AG04449 (cell line): Measurements from ENCODE around the gene NFIX.

ENCODE experiments used
- CTCF ChIA-PET: fragments of 350-600 bp; formaldehyde crosslinking; extraction: SDS; loops from one replicate; lab custom pipeline; 2021; ENCODE audit warnings: antibody characterized with exemption; lab: Yijun Ruan, JAX
- POLR2A ChIA-PET: fragments of 400-600, 350-600 bp; formaldehyde crosslinking; extraction: SDS; loops from one replicate; lab custom pipeline; 2020; ENCODE audit warnings: antibody characterized with exemption, inconsistent platforms; lab: Yijun Ruan, JAX
- DNase-seq: peaks from one replicate; pipeline ENCODE4 v3.0.0-alpha.2; 2010; ENCODE audit warnings: low read depth, low spot score
- H3K4me3 ChIP-seq: 2 replicates; pipeline ENCODE4 v1.5.1; 2011; ENCODE audit warnings: low read depth, mild to moderate bottlenecking, control low read depth, low read length
- CTCF ChIP-seq: IDR thresholded peaks from one replicate; pipeline ENCODE4 v1.5.1; 2011; ENCODE audit warnings: mild to moderate bottlenecking, moderate library complexity, low read length, control low read depth, inconsistent platforms; ENCODE audit not compliant: insufficient read depth; ENCODE audit errors: missing control alignments

The NFIX gene

DNA sequence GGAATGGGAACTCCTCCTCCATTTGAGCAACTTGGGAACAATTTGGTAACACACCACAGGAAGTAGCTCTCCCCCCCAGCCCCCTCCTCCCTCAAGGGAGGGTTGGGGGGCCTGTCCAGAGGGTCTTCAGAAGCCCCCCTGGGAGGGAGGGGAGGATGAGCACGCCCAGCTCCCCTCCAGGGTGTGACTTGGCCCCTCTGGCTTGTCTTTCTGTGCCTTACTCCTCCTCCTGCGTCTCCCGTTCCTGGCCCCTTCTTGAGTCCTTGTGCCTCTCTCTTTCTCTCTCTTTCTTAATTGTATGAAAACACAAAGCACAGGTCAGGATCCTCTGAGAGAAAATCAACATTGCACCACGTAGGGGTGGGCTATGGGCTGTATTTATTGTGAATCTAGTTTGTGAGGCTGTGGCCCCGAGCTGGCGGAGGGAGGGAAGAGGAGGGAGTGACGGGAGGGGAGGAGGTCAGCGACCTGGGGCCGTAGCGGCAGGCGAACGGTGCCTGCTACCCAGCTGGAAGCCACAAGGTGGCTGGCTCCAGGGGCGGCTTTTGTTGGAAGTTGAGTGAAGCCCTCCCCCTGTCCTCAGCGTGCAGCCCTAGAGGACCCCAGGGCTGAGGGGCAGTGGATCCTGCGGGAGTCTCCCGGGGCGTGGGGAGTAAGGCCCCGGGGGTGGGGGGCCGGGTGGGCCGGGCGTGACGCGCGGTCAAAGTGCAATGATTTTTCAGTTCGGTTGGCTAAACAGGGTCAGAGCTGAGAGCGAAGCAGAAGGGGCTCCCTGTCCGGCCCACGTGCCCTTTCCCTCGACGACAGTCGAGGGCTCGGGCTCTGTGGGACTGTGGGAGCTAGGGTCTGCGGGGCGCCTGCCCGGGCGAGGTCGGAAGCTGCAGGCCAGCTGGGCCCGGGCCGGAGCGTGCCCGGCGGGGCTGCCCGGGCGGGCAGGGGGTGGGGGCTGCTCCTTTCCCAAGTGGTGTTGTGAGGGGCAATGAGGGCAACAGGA is 101.0 kb downstream of the NFIX start:
- no peak for DNase-seq
- POLR2A ChIA-PET: no interaction called here
- CTCF ChIA-PET: interaction anchor here (1.0 to 30.9 kb wide), 9 partner anchors 8 to 168 kb away, joined by 3 to 573 read pairs (median 36); partner anchors contain the start of gene DAND5
- no peak for TF ChIP-seq CTCF
- no peak overlapping the region for H3K4me3 ChIP-seq

DNA sequence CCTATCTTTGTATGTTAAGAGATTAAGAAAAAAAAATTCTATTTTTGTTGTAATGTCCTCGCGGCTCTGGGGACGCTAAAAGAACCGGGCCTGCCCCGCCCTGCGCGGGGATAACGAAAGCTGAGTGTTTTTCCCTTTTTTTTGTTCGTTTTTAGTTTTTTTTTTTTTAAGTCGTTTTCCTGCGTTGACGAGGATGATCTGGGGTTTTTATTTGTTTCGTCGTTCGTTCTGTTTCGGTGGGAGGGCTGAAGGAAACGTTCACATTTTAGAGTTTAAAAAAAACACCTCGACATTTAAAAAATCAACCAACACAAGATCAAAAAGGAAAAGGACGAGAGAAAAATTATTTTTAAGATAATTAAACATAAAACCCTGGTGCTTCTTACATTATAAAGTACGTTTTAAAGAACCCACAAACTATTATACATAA is 101.8 kb downstream of the NFIX start:
- DNase-seq: no peak

DNA sequence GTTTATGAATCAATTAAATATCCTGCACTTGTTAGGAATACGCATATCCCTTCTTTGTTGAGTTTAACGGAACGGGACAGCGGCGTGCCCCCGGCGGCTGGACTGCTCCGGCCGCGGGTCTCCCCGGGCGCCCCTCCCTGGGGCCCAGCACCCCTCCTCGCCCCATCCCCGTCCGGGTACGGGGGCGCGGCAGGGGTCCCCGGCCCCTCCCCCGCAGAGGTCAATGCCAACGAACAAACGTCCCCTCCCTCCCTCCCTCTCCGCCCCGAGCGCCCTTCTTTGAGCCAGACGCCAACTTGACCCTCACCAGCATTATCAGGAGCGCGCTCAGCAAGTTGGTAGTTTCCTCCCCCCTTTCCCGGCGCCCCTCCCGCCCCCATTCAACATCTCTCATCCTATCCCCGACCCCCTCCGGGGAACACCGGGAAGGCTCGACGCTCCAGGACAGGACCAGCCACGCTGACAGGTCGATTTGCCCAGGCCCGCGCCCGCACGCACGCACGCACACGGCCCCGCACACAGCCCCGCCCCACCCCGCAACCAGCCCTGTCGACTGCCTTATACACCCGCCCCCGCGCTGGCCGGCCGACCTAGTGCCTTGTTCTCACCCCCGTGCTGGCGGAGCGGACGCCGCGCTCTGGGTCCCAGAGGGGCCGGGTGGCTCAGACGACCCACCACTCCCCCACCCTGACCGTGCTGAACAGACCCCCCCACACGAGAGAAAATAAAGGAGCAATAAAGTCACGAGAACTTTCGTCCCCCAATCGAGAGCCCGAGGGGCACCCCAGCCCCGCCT is 102.4 kb downstream of the NFIX start:
- CTCF ChIA-PET: interaction anchor here (1.0 to 30.9 kb wide), 4 partner anchors 8 to 130 kb away, joined by 3 to 573 read pairs (median 352); partner anchors contain the start of gene DAND5
- POLR2A ChIA-PET: no interaction called here

More for the DNA sequence above, 101.8 kb downstream of the NFIX start:
- ChIA-PET POLR2A (no interaction called here), CTCF (interaction anchor here (1.0 to 30.9 kb wide), 5 partner anchors 9 to 165 kb away, joined by 3 to 573 read pairs (median 153); partner anchors contain the start of gene DAND5)
- H3K4me3 ChIP-seq: no peak overlapping the region
- no peak for TF ChIP-seq CTCF

GRCh38 chr19:13098277-13099072 is 103.2 kb downstream of the NFIX start:
- peak overlapping the region; percentile 30; the same call in 1 of the 2 replicates for H3K4me3 ChIP-seq
- CTCF ChIA-PET: interaction anchor here (3.2 kb wide), 1 partner anchor 133 kb away, joined by 22 read pairs; no protein-coding TSS in a partner anchor
- DNase-seq: no peak
- POLR2A ChIA-PET: no interaction called here
- no peak for TF ChIP-seq CTCF

More for the DNA sequence above, 102.4 kb downstream of the NFIX start:
- no peak for DNase-seq
- no peak for TF ChIP-seq CTCF
- no peak overlapping the region for H3K4me3 ChIP-seq

GRCh38 chr19:13099073-13099999 is 104.1 kb downstream of the NFIX start:
- no peak overlapping the region for H3K4me3 ChIP-seq
- ChIA-PET POLR2A (interaction anchor here (0.8 kb wide), 1 partner anchor 67 kb away, joined by 3 read pairs; no protein-coding TSS in a partner anchor), CTCF (interaction anchor here (1.4 to 8.0 kb wide), 5 partner anchors 61 to 134 kb away, joined by 3 to 94 read pairs (median 5); no protein-coding TSS in a partner anchor)
- TF ChIP-seq CTCF: no peak
- DNase-seq: no peak
